Stimulated activated CD4-positive, alpha-beta T cell treated with anti-CD3 and anti-CD28 coated beads, Interleukin-4, amount 100 ng/mL, for 1 hour (primary cell): ENCODE data around the gene TCP11L1.
A peak's percentile ranks its signal among the peaks of the same experiment; 100 is the strongest.
"Not testable (repeated sequence)": the region's sequence is repeated elsewhere in the genome, so short reads cannot be mapped to it uniquely, and the experiment has no call there.

Experiments
- DNase-seq: peaks from one replicate; pipeline ENCODE4 v3.0.0-alpha.2; 2020

The TCP11L1 gene

DNA sequence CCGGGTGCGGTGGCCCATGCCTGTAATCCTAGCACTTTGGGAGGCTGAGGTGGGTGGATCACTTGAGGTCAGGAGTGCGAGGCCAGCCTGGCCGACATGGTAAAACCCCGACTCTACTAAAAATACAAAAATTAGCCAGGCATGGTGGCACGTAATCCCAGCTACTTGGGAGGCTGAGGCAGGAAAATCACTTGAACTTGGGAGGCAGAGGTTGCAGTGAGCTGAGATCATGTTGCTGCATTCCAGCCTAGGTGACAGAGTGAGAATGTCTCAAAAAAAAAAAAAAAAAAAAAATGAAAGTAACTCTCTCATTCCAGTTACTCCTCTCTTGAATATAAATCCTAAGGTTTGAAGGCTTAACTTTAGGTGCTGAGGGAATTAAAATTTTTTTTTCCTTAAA lies 10.2 kb upstream of the TCP11L1 start:
- not testable (repeated sequence) for DNase-seq

DNA sequence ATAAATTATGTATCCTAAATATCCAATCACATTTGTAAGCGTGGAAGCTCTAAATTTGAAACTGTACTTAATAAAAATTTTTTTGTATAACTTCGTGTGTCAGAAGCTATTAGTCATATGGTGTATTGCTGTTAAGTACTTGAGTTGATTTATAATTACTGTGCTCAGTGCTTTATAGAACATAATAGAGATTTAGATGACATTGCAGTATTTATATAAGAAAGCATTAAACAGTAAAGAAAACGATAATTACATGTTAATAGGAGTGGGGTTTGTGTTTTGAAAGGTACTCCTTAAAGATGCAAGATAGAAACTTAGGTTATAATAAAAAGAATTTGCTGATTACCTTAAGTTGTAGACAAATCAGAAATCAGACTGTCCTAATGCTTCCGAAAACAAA lies 5.9 kb upstream of the TCP11L1 start:
- DNase-seq = no peak

DNA sequence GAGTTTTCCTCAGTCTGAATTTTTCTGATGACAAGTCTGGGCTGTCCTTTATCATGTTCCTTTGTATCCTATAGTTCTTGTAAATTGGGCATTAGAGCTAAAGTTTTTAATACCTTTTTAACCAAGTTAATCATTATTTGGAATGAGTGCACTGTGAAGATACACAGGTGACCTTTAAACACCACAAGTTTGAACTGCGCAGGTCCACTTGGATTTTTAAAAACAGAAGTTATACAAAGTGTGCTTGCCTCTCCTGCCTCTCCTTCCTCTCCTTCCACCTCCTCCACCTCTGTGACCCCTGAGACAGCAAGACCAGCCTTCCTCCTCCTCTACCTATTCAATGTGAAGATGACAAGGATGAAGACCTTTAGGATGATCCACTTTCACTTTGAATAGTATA lies 4.4 kb upstream of the TCP11L1 start:
- no peak for DNase-seq

GRCh38 chr11:33040033-33040861 lies 875 bp downstream of the TCP11L1 start:
- DNase-seq = no peak

GRCh38 chr11:33040862-33041453 lies 1.6 kb downstream of the TCP11L1 start:
- DNase-seq = no peak

GRCh38 chr11:33043221-33043830 lies 4.0 kb downstream of the TCP11L1 start:
- DNase-seq = no peak

DNA sequence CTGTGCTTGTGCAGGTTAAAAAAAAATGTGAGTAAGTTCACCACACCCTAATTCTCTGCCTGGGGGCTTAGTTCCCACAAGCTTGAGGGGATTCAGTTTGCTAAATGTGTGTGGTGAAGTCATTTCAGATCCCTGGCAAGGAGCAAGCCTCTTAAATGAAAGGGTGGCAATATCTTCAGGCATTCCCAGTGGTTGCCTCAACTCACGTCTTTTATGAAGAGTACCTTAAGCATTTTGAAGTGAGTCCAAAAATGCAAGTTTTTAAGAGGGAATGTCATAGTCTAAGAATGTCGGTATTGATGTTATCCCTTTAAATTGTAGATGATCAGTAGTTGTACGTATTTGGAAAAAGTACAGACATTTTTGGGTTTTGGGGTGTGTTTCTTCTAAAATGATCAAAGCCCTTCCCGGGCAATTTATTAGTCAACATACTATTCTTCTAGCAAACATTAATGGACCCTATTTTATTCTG lies 4.9 kb downstream of the TCP11L1 start:
- no peak for DNase-seq

GRCh38 chr11:33045551-33046255 lies 6.3 kb downstream of the TCP11L1 start:
- no peak for DNase-seq

DNA sequence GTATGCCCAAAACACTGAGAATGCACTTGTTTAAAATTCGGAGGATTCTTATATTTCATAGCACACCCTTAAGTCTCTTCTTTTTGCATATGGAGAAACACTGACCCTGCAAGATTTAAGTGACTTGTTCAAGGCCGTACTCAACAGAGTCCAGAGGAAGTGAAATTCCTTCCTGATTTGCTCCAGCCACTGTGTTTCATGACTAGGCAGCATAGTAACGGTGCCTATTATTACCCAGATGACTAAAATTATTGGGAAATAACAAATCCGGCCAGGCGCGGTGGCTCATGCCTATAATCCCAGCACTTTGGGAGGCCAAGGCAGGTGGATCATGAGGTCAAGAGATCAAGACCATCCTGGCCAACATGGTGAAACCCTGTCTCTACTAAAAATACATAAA lies 9.3 kb downstream of the TCP11L1 start:
- not testable (repeated sequence) for DNase-seq

GRCh38 chr11:33049565-33050408 lies 10.4 kb downstream of the TCP11L1 start:
- DNase-seq = not testable (repeated sequence)

- DNase-seq = no peak
Observed at GRCh38 chr11:33052231-33052630, 12.9 kb downstream of the TCP11L1 start.

DNA sequence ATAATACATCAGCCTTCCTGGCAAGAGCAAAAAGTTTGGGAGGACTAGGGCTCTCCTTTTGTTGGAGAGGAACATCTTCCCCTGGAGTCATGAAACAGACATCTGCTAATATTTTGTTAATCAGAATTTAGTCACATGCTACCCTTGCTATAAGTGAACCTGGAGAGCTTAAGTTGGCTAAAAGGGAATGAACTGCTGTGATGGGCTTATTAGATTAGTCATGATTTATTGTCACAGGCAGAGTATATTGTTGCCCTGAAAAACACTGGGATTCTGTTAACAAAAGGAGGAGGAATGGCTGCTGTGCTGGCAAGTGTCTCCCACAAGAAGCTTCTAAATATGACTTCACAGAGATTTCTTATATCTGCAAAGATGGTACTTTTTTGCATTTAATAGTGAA lies 16.0 kb downstream of the TCP11L1 start:
- DNase-seq = no peak

- no peak for DNase-seq
Observed at GRCh38 chr11:33057284-33057683, 17.9 kb downstream of the TCP11L1 start.

DNA sequence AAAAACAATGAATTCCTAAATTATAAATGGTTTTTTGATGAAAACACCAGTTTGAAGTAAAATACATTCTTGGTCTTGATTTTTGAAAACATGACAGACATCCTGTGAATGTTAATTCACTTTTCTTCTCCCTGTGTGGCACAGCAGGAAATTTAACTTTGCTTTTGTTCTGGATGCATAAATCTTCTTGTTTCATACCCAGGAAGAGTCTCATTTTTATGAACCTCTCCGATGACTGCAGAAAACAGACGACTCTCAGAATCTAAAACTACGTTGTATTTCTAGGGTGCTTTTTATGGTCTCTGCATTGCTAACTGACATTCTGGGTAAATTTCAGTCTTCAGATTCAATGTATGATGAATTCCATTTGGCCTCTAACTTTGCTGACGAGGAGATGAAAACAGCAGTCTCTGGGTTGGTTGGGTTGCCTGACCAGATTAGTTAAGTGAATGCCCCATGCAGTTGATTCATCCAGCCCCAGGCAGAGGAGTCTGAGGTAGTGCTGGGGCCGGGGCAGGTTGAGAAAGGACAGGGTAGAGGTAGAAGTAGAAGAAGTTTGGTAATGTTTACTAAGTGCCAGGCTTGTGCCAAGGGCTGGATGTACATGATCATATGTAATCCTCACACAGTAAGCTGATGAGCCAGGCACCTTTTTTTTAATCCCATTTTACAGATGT lies 20.1 kb downstream of the TCP11L1 start:
- DNase-seq = no peak

DNA sequence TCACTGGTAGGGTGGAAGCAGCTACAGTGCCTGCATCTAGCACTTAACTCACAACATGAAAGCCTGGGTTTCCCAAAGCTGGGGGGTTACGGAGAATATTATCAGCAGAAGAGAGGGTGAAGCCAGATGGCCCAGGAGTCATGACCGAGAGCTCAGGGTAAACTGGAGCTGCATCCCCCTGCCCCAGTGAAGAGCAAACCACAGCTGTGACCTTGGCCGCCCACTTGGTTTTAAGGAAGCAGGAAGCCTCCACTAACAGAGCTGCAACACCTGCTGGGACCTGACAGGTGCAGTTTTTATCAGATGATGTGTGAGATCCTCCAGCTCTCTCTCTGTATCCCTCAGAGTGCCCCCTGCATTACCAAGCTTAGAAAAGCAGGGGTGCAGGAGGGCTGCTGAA lies 20.9 kb downstream of the TCP11L1 start:
- DNase-seq = no peak

DNA sequence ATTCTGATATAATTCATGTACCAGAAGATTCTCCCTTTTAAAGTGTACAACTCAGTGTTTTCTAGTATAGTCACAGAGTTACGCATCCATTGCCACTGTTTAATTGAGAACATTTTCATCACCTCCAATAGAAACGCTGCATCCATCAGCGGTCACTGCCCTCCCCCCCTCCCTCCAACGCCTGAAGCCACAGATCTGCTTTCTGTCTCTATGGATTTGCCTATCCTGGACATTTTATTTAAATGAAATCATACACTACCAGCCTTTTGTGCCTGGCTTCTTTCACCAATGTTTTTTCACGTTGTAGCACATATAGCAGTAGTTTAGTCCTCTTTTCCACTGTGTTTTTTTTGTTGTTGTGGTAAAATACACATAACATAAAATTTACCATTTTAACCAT lies 22.8 kb downstream of the TCP11L1 start:
- DNase-seq = no peak

- no peak for DNase-seq
Observed at GRCh38 chr11:33063326-33063881, 24.0 kb downstream of the TCP11L1 start.

DNA sequence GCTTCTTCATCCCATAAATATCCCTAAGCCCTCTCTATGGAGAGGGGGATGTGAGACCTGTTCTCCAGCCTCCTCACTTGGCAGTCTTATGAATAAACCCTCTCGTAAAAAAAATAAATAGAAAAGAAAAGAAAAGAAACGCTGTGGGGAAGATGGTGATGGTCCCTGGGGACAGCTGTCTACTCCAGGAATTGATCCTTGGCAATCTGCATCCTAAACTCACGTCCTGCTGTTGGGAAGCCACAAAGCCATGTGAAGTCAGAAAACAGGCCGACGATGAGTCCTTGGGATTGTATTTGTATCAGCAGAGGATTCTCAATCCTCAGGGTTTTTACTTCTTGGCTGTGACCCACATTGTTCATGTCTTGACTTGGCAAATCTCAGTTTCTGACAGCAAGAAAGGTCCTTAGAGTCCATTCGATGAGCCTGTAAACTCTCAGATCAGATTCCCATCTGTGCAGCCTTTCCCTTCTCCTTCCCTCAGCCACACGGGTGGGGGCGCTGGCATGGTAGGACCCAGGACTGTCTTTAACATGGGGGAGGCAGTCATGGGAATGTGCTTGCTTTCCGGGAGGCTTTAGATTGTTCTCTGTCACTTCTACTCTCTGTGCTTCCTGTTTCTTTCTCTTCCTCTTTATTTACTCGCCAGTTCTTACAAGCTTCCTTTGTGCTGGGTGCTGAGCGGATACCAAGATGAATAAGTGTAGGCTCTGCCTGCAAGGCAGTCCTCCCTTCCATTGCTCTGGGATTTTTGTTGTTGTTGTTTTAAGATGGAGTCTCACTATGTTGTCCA lies 24.9 kb downstream of the TCP11L1 start:
- no peak for DNase-seq

DNA sequence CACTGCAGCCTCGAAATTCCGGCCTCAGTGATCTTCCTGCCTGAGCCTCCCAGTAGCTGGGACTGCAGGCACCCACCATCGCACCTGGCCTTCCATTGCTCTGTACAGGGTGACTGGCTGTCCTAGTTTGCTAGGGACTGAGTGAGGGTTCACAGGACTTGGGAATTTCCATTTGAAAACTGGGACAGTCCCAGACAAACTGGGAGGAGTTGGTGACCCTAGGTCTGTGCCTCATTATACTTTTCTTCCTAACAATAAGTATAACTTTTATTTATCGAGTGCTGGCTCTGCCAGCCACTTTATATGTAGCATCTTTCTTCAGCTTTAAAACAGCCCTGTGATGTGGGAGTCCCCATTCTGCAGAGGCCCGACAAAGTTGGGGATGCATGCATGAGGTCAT lies 25.5 kb downstream of the TCP11L1 start:
- no peak for DNase-seq

DNA sequence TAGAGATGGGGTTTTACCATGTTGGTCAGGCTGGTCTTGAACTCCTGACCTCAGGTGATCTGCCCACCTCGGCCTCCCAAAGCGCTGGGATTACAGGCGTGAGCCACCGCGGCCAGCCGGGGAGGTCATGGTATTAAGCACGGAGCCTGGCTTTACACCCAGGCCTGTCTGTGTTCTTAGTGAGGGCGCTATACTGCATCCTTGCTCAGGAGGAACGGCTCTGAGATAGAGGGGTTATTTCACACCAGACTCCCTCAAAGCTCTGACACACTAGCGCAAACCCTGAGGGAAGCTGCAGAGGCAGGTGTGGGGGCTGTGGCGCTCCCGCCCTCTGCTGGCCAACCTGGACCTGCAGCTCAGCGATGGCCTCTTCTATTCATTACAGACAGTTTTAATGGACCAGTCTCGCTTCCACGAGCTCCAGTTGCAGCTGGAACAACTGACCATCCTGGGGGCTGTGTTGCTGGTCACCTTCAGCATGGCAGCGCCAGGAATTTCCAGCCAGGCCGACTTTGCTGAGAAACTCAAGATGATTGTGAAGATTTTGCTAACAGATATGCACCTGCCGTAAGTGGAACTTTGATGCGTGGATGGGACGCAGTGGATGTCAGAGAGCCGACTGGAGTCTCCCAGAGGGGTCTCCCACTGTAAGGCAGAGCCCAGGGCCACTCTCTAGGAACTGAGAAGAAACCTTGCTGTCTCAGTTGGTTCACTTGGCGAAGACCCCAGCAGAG lies 26.2 kb downstream of the TCP11L1 start:
- DNase-seq = peak; percentile 76
